HCT116 (cell line): Measurements from ENCODE around the gene ZBTB20. TPM values are rescaled to one million over a fixed set of nuclear protein-coding genes. Genes with fewer than 3 reads are reported as not detected.

Source experiments
- ATAC-seq: fragments of 200-7000 bp; cut with Tn5 transposase; 2 replicates; pipeline ENCODE4 v1.9.1; 2020; ENCODE audit warnings: mild to moderate bottlenecking, moderate library complexity
- BruUV-seq: library from RNA; stranded (reverse); fragments of 400-500 nt; replicated peaks from 2 replicates; lab custom pipeline; 2021; lab: Mats Ljungman, UMichigan
- CTCF ChIA-PET: fragments of 300-600 bp; sonication (Branson Sonifier 250); formaldehyde crosslinking; loops from one replicate; lab custom pipeline; 2021; ENCODE audit warnings: antibody characterized with exemption; lab: Charles Lee
- POLR2A ChIA-PET: fragments of 300-600, 350-600 bp; sonication (Branson Sonifier 250); formaldehyde crosslinking; loops from one replicate; lab custom pipeline; 2021; ENCODE audit warnings: antibody characterized with exemption; lab: Charles Lee
- RAD21 ChIA-PET, 2 experiments: fragments of 300-600 bp; sonication (Branson Sonifier 250); formaldehyde crosslinking; loops; one replicate each; lab custom pipeline; 2023; ENCODE audit warnings: low total read pairs in 2 of 2; ENCODE audit not compliant: uncharacterized antibody in 2 of 2, unreplicated experiment in 2 of 2, low non-redundant PET in 1 of 2; lab: Charles Lee
- DNase-seq: peaks from one replicate; pipeline ENCODE4 v3.0.0-alpha.2; 2010; ENCODE audit warnings: low read depth, low spot score
- H2AFZ ChIP-seq: fragments of 200-600 bp; shearing (Covaris generic), sonication (generic); 2 replicates; pipeline ENCODE4 v1.6.1; 2017; ENCODE audit warnings: low read depth, mixed run types, mixed read lengths, antibody characterized with exemption, low read length; ENCODE audit not compliant: poor library complexity, severe bottlenecking
- H3K27ac ChIP-seq: 2 replicates; pipeline ENCODE4 v1.5.1; 2012; ENCODE audit warnings: low read depth, low read length
- H3K27me3 ChIP-seq: fragments of 200-600 bp; sonication (generic); 2 replicates; pipeline ENCODE4 v1.6.1; 2016; ENCODE audit warnings: mixed run types, low read length, mixed read lengths; ENCODE audit not compliant: insufficient read depth
- H3K36me3 ChIP-seq, 2 experiments: fragments of 200-500 bp in 1 of 2; fragments of 200-600 bp in 1 of 2; sonication (Bioruptor generic) in 1 of 2; sonication (generic) in 1 of 2; 2 replicates each; pipeline versions ENCODE4 v1.5.1 to v1.6.1; 2014 to 2016; ENCODE audit warnings: low read length in 2 of 2, inconsistent platforms in 1 of 2, mixed read lengths in 1 of 2, mixed run types in 1 of 2; ENCODE audit not compliant: insufficient read depth in 2 of 2, control insufficient read depth in 1 of 2
- H3K4me1 ChIP-seq, 2 experiments: fragments of 200-600 bp in 1 of 2; sonication (generic) in 1 of 2; 2 replicates each; pipeline versions ENCODE4 v1.5.1 to v1.6.1; 2012 to 2017; ENCODE audit warnings: low read length in 2 of 2, inconsistent platforms in 1 of 2, mild to moderate bottlenecking in 1 of 2, mixed read lengths in 1 of 2, mixed run types in 1 of 2, moderate library complexity in 1 of 2; ENCODE audit not compliant: insufficient read depth in 2 of 2, control insufficient read depth in 1 of 2
- H3K4me2 ChIP-seq: fragments of 200-600 bp; sonication (generic); 2 replicates; pipeline ENCODE4 v1.6.1; 2017; ENCODE audit warnings: mixed run types, low read length, mixed read lengths
- H3K4me3 ChIP-seq, 2 experiments: fragments of 200-600 bp in 1 of 2; sonication (generic) in 1 of 2; replicated peaks in 1 of 2; 2 replicates each; pipeline ENCODE4 v1.5.1; 2011 to 2016; ENCODE audit warnings: low read length in 2 of 2, control low read depth in 1 of 2, low read depth in 1 of 2, mild to moderate bottlenecking in 1 of 2, mixed read lengths in 1 of 2, mixed run types in 1 of 2
- H3K79me2 ChIP-seq: fragments of 200-600 bp; sonication (generic); 2 replicates; pipeline ENCODE4 v1.6.1; 2017; ENCODE audit warnings: mild to moderate bottlenecking, mixed run types, low read length, moderate library complexity, mixed read lengths; ENCODE audit not compliant: insufficient read depth
- H3K9ac ChIP-seq: fragments of 200-600 bp; sonication (generic); 2 replicates; pipeline ENCODE4 v1.6.1; 2016; ENCODE audit warnings: low read length, mixed read lengths
- H3K9me2 ChIP-seq: fragments of 200-600 bp; sonication (generic), shearing (Covaris generic); 2 replicates; pipeline ENCODE4 v1.6.1; 2017; ENCODE audit warnings: mixed run types, mild to moderate bottlenecking, moderate library complexity; ENCODE audit not compliant: insufficient read depth
- H3K9me3 ChIP-seq, 2 experiments: fragments of 200-500 bp in 1 of 2; fragments of 200-600 bp in 1 of 2; sonication (Bioruptor generic) in 1 of 2; sonication (generic) in 1 of 2; 2 replicates each; pipeline ENCODE4 v1.6.1; 2014 to 2017; ENCODE audit warnings: low read length in 2 of 2, mixed read lengths in 2 of 2, inconsistent platforms in 1 of 2, low read depth in 1 of 2, mild to moderate bottlenecking in 1 of 2, mixed run types in 1 of 2, moderate library complexity in 1 of 2; ENCODE audit not compliant: control insufficient read depth in 1 of 2, insufficient read depth in 1 of 2
- H4K20me1 ChIP-seq: fragments of 200-600 bp; sonication (generic), shearing (Covaris generic); 2 replicates; pipeline ENCODE4 v1.6.1; 2017; ENCODE audit warnings: mixed run types, mild to moderate bottlenecking, moderate library complexity; ENCODE audit not compliant: insufficient read depth
- CEBPB ChIP-seq: IDR thresholded peaks from 2 replicates; pipeline ENCODE4 v1.6.1; 2012; ENCODE audit warnings: low read depth
- CTCF ChIP-seq, 3 experiments: fragments of 200-600 bp in 1 of 3; sonication (generic) in 1 of 3; IDR thresholded peaks in 2 of 3; conservative IDR thresholded peaks in 1 of 3; 2 replicates each; pipeline ENCODE4 v1.5.1; 2012 to 2017; ENCODE audit warnings: low read depth in 2 of 3, low read length in 2 of 3, antibody characterized with exemption in 1 of 3, borderline replicate concordance in 1 of 3, control low read depth in 1 of 3, mild to moderate bottlenecking in 1 of 3, mixed read lengths in 1 of 3, mixed run types in 1 of 3, moderate library complexity in 1 of 3; ENCODE audit not compliant: insufficient read depth in 1 of 3
- ELF1 ChIP-seq: IDR thresholded peaks from 2 replicates; pipeline ENCODE4 v1.6.1; 2012; ENCODE audit warnings: low read depth, borderline replicate concordance
- EZH2phosphoT487 ChIP-seq: fragments of 200-600 bp; IDR thresholded peaks from 2 replicates; pipeline ENCODE4 v1.6.1; 2018; ENCODE audit warnings: antibody characterized with exemption, borderline replicate concordance
- POLR2A ChIP-seq: IDR thresholded peaks from 2 replicates; pipeline ENCODE4 v1.7.0; 2011; ENCODE audit warnings: borderline replicate concordance; ENCODE audit not compliant: insufficient read depth, insufficient read length; ENCODE audit errors: extremely low read depth
- POLR2AphosphoS5 ChIP-seq: IDR thresholded peaks from 2 replicates; pipeline ENCODE4 v1.6.1; 2011; ENCODE audit warnings: mild to moderate bottlenecking, low read depth, low read length, moderate library complexity
- RAD21 ChIP-seq: IDR thresholded peaks from 2 replicates; pipeline ENCODE4 v1.6.1; 2012; ENCODE audit warnings: low read depth, mild to moderate bottlenecking
- REST ChIP-seq: IDR thresholded peaks from 2 replicates; pipeline ENCODE4 v1.6.1; 2012; ENCODE audit warnings: low read depth
- SIN3A ChIP-seq: IDR thresholded peaks from 2 replicates; pipeline ENCODE4 v1.6.1; 2012; ENCODE audit warnings: low read depth
- SP1 ChIP-seq: IDR thresholded peaks from 2 replicates; pipeline ENCODE4 v1.6.1; 2012; ENCODE audit warnings: low read depth
- SRF ChIP-seq: IDR thresholded peaks from 2 replicates; pipeline ENCODE4 v1.6.1; 2012; ENCODE audit warnings: low read depth
- TCF7L2 ChIP-seq: IDR thresholded peaks from 2 replicates; pipeline ENCODE4 v1.7.0; 2011; ENCODE audit warnings: borderline replicate concordance, inconsistent platforms; ENCODE audit not compliant: insufficient read depth, insufficient read length; ENCODE audit errors: extremely low read depth
- YY1 ChIP-seq: IDR thresholded peaks from 2 replicates; pipeline ENCODE4 v1.6.1; 2011; ENCODE audit warnings: low read length, low read depth, moderate library complexity, mild to moderate bottlenecking; ENCODE audit not compliant: insufficient replicate concordance; ENCODE audit errors: extremely low read depth
- ZBTB33 ChIP-seq: IDR thresholded peaks from 2 replicates; pipeline ENCODE4 v1.6.1; 2011; ENCODE audit warnings: mild to moderate bottlenecking, low read length, moderate library complexity; ENCODE audit not compliant: insufficient replicate concordance; ENCODE audit errors: extremely low read depth
- intact Hi-C: fragments of 100-400 bp; cut with micrococcal nuclease; formaldehyde crosslinking; loops from 2 replicates; pipeline ENCODE4 v1.10.0; 2022
- total RNA-seq: library from RNA; stranded (reverse); gene quantifications from one replicate; pipeline ENCODE4 v1.2.1, GENCODE V29; 2021; ENCODE audit not compliant: unreplicated experiment

ZBTB20 gene
- total RNA-seq, 1 experiment from 2014 or later = 42.1 TPM

GRCh38 chr3:114484919-114485318 lies 662.2 kb downstream of the ZBTB20 start:
- Histone ChIP-seq H3K9me3 (no peaks in the 10 kb centered on the region), H3K27me3 (no peaks in the 10 kb centered on the region), H3K27ac (no peak overlapping the region), H3K4me1 (peaks cover 0 to 18% of the 10 kb centered on the region in 2 experiments; a peak in 1 of 4 replicates), H2AFZ (no peak overlapping the region), H3K9me2 (no peaks in the 10 kb centered on the region), H3K36me3 (peaks cover 0 to 5% of the 10 kb centered on the region in 2 experiments; a peak in 1 of 4 replicates), H4K20me1 (no peaks in the 10 kb centered on the region), H3K9ac (no peak overlapping the region), H3K79me2 (peaks cover 94% of the 10 kb centered on the region), H3K4me2 (no peak overlapping the region), H3K4me3 (no peak overlapping the region)
- DNase-seq (no peak), ATAC-seq (no peak)
- intact Hi-C loops = no loop called here
- RAD21 ChIA-PET = no interaction called here
- BruUV-seq = no TSS peak
- CTCF ChIA-PET = no interaction called here
- POLR2A ChIA-PET = interaction anchor here (0.8 kb wide), 1 partner anchor 38 kb away, joined by 3 read pairs; no protein-coding TSS in a partner anchor
- TF ChIP-seq POLR2AphosphoS5 (no peak), ZBTB33 (no peak), ELF1 (no peak), EZH2phosphoT487 (no peak), TCF7L2 (no peak), SP1 (no peak), REST (no peak), CTCF (IDR thresholded peaks at IDR 0.05 in 2 of 3, conservative IDR thresholded peaks at IDR 0.05 in 1 of 3; ENCODE audit: borderline replicate concordance in 1 of 3, insufficient read depth in 1 of 3, low read depth in 2 of 3, low read length in 2 of 3) (no peak), SRF (no peak), SIN3A (no peak), RAD21 (no peak), YY1 (no peak), POLR2A (no peak), CEBPB (no peak)
